ENCODE data around the gene GPATCH1.

GPATCH1 gene

DNA sequence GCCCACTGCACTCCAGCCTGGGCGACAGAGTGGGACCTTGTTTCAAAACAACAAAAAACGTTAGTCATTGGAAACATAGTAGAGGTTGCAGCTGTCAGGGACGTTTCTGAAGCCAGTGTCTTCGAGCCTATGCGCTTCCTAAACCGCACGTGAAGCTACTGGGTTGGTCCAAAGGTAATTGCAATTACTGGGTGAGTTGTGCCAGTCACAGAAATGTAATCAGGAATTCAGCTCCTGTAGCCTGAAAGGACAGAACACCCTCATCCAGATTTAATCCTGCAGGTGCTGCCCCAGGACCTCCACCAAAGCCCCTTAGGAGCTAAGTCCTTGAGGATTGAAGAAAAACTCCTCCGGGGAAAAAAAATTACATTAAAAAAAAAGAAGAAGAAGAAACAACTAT is 13.9 kb upstream of the GPATCH1 start:
- TF ChIP-seq CTCF (IDR thresholded peaks at IDR 0.05), result no peak
- no peaks in the 10 kb centered on the region for H3K9me3 ChIP-seq
- no peak overlapping the region for H3K27ac ChIP-seq
- H3K27me3 ChIP-seq, result peaks cover 88% of the 10 kb centered on the region
- H3K36me3 ChIP-seq, result no peaks in the 10 kb centered on the region
- H3K4me3 ChIP-seq (ENCODE audit: low read depth in 1 of 2, low read length in 1 of 2), result no peak overlapping the region
- peaks cover 0 to 11% of the 10 kb centered on the region in 2 experiments for H3K4me1 ChIP-seq (ENCODE audit: control insufficient read depth in 1 of 2, insufficient read depth in 1 of 2, low read depth in 1 of 2, low read length in 1 of 2)

- TF ChIP-seq CTCF (IDR thresholded peaks at IDR 0.05), result no peak
- Histone ChIP-seq H3K27ac (no peak overlapping the region), H3K4me3 (ENCODE audit: low read depth in 1 of 2, low read length in 1 of 2) (no peak overlapping the region), H3K4me1 (ENCODE audit: control insufficient read depth in 1 of 2, insufficient read depth in 1 of 2, low read depth in 1 of 2, low read length in 1 of 2) (no peaks in the 10 kb centered on the region), H3K27me3 (peaks cover 76% of the 10 kb centered on the region), H3K36me3 (no peaks in the 10 kb centered on the region), H3K9me3 (no peaks in the 10 kb centered on the region)
Observed at GRCh38 chr19:33071887-33072286, 9.1 kb upstream of the GPATCH1 start.

DNA sequence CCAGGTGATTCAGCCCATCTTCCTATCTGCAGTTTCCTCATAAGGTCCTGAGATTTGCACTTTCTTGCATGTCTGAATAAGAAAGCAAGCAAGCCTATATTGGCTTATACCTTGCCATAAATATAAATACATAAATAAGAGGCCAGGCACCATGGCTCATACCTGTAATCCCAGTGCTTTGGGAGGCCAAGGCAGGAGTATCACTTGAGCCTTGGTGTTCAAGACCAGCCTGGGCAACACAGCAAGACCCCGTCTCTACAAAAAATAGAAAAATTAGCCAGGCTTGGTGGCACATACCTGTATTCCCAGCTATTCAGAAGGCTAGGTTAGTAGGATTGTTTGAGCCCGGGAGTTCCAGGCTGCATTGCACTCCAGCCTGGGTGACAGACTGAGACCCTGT is 5.5 kb upstream of the GPATCH1 start:
- Histone ChIP-seq H3K27ac (no peak overlapping the region), H3K27me3 (peaks cover 59% of the 10 kb centered on the region), H3K4me3 (ENCODE audit: low read depth in 1 of 2, low read length in 1 of 2) (no peak overlapping the region), H3K9me3 (no peaks in the 10 kb centered on the region), H3K4me1 (ENCODE audit: control insufficient read depth in 1 of 2, insufficient read depth in 1 of 2, low read depth in 1 of 2, low read length in 1 of 2) (peaks cover 6 to 7% of the 10 kb centered on the region in 2 experiments), H3K36me3 (no peaks in the 10 kb centered on the region)
- no peak for TF ChIP-seq CTCF (IDR thresholded peaks at IDR 0.05)

DNA sequence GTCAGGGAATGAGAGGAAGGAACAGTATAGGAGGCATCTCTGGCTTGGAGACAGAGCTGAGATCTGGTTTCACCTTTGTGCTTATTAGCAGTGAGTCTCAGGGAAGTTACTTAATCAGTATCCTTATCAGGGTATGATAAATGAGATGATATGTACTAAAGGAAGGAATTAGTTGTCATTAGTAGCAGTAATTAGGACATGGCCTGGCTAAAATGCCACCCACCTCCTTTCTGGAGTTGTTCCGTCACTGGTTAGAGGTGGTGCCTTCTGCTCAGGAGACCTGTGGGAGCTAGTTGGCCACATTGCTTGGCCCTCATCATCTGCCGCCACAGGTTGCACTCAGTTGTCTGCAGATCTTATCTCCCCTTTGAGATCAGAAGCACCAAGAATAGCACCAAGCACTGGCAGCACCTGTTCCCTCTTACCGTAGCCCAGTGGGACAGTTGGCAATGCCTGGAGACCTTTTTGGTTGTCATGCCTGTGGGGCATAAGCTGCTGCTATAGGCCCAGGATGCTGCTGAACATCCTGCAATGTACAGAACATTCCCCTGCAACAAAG is 4.7 kb downstream of the GPATCH1 start:
- Histone ChIP-seq H3K4me1 (ENCODE audit: control insufficient read depth in 1 of 2, insufficient read depth in 1 of 2, low read depth in 1 of 2, low read length in 1 of 2) (peaks cover 11 to 12% of the 10 kb centered on the region in 2 experiments), H3K27ac (no peak overlapping the region), H3K9me3 (no peaks in the 10 kb centered on the region), H3K36me3 (peaks cover 25% of the 10 kb centered on the region), H3K27me3 (no peaks in the 10 kb centered on the region), H3K4me3 (ENCODE audit: low read depth in 1 of 2, low read length in 1 of 2) (no peak overlapping the region)
- no peak for TF ChIP-seq CTCF (IDR thresholded peaks at IDR 0.05)

GRCh38 chr19:33086955-33087354 is 6.0 kb downstream of the GPATCH1 start:
- H3K27me3 ChIP-seq, result no peaks in the 10 kb centered on the region
- H3K9me3 ChIP-seq, result no peaks in the 10 kb centered on the region
- no peak overlapping the region for H3K4me3 ChIP-seq (ENCODE audit: low read depth in 1 of 2, low read length in 1 of 2)
- no peak overlapping the region for H3K27ac ChIP-seq
- H3K4me1 ChIP-seq (ENCODE audit: control insufficient read depth in 1 of 2, insufficient read depth in 1 of 2, low read depth in 1 of 2, low read length in 1 of 2), result peaks cover 2 to 4% of the 10 kb centered on the region in 2 experiments
- H3K36me3 ChIP-seq, result peaks cover 37% of the 10 kb centered on the region
- TF ChIP-seq CTCF (IDR thresholded peaks at IDR 0.05), result no peak

- peaks cover 57% of the 10 kb centered on the region for H3K36me3 ChIP-seq
- TF ChIP-seq CTCF (IDR thresholded peaks at IDR 0.05), result no peak
- H3K4me3 ChIP-seq (ENCODE audit: low read depth in 1 of 2, low read length in 1 of 2), result no peak overlapping the region
- no peak overlapping the region for H3K27ac ChIP-seq
- H3K27me3 ChIP-seq, result no peaks in the 10 kb centered on the region
- H3K4me1 ChIP-seq (ENCODE audit: control insufficient read depth in 1 of 2, insufficient read depth in 1 of 2, low read depth in 1 of 2, low read length in 1 of 2), result no peaks in the 10 kb centered on the region
- no peaks in the 10 kb centered on the region for H3K9me3 ChIP-seq
Observed at GRCh38 chr19:33089010-33089409, 8.0 kb downstream of the GPATCH1 start.
